GM12878 (cell line): ENCODE data around the gene SNX8. TPM values are rescaled to one million over a fixed set of nuclear protein-coding genes. Genes with fewer than 3 reads are reported as not detected.

Experiments used
- BCL11A ChIP-seq: IDR thresholded peaks from 2 replicates; pipeline ENCODE4 v1.6.1; 2011; ENCODE audit warnings: low read depth, low read length
- CHD4 ChIP-seq: fragments of 200-600 bp; sonication (generic); IDR thresholded peaks from 2 replicates; pipeline ENCODE4 v1.6.1; 2016; ENCODE audit warnings: mild to moderate bottlenecking
- E2F4 ChIP-seq: IDR thresholded peaks from 2 replicates; pipeline ENCODE4 v1.6.1; 2012; ENCODE audit warnings: low read depth, low read length, improper control_type of control experiment
- FOS ChIP-seq: IDR thresholded peaks from 3 replicates; pipeline ENCODE4 v1.6.1; 2011; ENCODE audit warnings: borderline replicate concordance; ENCODE audit not compliant: insufficient read length; ENCODE audit errors: extremely low read depth
- HCFC1 ChIP-seq: fragments of 150-350 bp; IDR thresholded peaks from 2 replicates; pipeline ENCODE4 v1.6.1; 2014; ENCODE audit warnings: low read length
- KAT2A ChIP-seq: conservative IDR thresholded peaks from 2 replicates; pipeline ENCODE4 v1.6.1; 2011; ENCODE audit warnings: low read depth, low read length; ENCODE audit not compliant: control insufficient read depth
- LARP7 ChIP-seq: fragments of 450-650 bp; IDR thresholded peaks from 2 replicates; pipeline ENCODE4 v1.6.1; 2017; ENCODE audit warnings: mild to moderate bottlenecking
- MTA2 ChIP-seq: fragments of 450-650 bp; IDR thresholded peaks from 2 replicates; pipeline ENCODE4 v1.6.1; 2016; ENCODE audit warnings: low read depth, mild to moderate bottlenecking, moderate library complexity
- NFYB ChIP-seq: IDR thresholded peaks from 2 replicates; pipeline ENCODE4 v1.6.1; 2011; ENCODE audit warnings: low read depth, mild to moderate bottlenecking, low read length, improper control_type of control experiment, moderate library complexity; ENCODE audit not compliant: insufficient read depth
- PAX5 ChIP-seq: IDR thresholded peaks from 2 replicates; pipeline ENCODE4 v1.6.1; 2011; ENCODE audit warnings: low read depth, low read length, borderline replicate concordance
- PML ChIP-seq: IDR thresholded peaks from 2 replicates; pipeline ENCODE4 v1.6.1; 2012; ENCODE audit warnings: low read length, inconsistent platforms
- POLR2AphosphoS5 ChIP-seq: IDR thresholded peaks from 2 replicates; pipeline ENCODE4 v1.6.1; 2011; ENCODE audit warnings: mild to moderate bottlenecking, low read length, inconsistent platforms
- PRDM15 ChIP-seq: fragments of 450-650 bp; formaldehyde crosslinking; IDR thresholded peaks from 2 replicates; pipeline ENCODE4 v1.4.0; 2020; ENCODE audit warnings: mild to moderate bottlenecking, moderate library complexity
- RAD21 ChIP-seq: IDR thresholded peaks from 2 replicates; pipeline ENCODE4 v1.6.1; 2011; ENCODE audit warnings: mild to moderate bottlenecking, low read depth, low read length, moderate library complexity; ENCODE audit not compliant: insufficient read depth
- RAD51 ChIP-seq: fragments of 450-650 bp; IDR thresholded peaks from 2 replicates; pipeline ENCODE4 v1.6.1; 2016; ENCODE audit warnings: moderate library complexity, mild to moderate bottlenecking, inconsistent platforms
- RUNX3 ChIP-seq: IDR thresholded peaks from 2 replicates; pipeline ENCODE4 v1.6.1; 2012; ENCODE audit warnings: low read length, inconsistent platforms
- TAF1 ChIP-seq: IDR thresholded peaks from 2 replicates; pipeline ENCODE4 v1.6.1; 2011; ENCODE audit warnings: mild to moderate bottlenecking, low read depth, low read length, borderline replicate concordance
- TCF3 ChIP-seq: IDR thresholded peaks from 2 replicates; pipeline ENCODE4 v1.6.1; 2012; ENCODE audit warnings: low read depth, mild to moderate bottlenecking, low read length, borderline replicate concordance; ENCODE audit not compliant: insufficient read depth
- YY1 ChIP-seq: IDR thresholded peaks from 2 replicates; pipeline ENCODE4 v1.6.1; 2011; ENCODE audit warnings: low read depth, mild to moderate bottlenecking, low read length
- ZNF274 ChIP-seq: IDR thresholded peaks from one replicate; pipeline ENCODE4 v1.8.0; 2011; ENCODE audit not compliant: insufficient read length, insufficient read depth
- polyA plus RNA-seq, 11 experiments: library from polyadenylated mRNA; depleted of rRNA in 4 of 11; unstranded in 6 of 11; stranded (reverse) in 5 of 11; fragments of >200 nt; fragmentation: Nextera tagmentation in 4 of 11; fragmentation: Illumina TruSeq in 1 of 11; extraction: Ambion mirVana in 4 of 11; extraction: Trizol in 1 of 11; gene quantifications; 1 replicate in 1 of 11; 2 replicates in 10 of 11; pipeline versions ENCODE4 v1.2.1 to v1.2.3, GENCODE V29; 2011 to 2016; ENCODE audit warnings: inconsistent platforms in 2 of 11, missing spikeins in 2 of 11, low read depth in 1 of 11
- total RNA-seq, 4 experiments: library from RNA; depleted of rRNA in 3 of 4; stranded (reverse); fragments of >200 nt in 3 of 4; fragmentation: Illumina TruSeq in 1 of 4; extraction: Trizol in 1 of 4; gene quantifications; 2 replicates each; pipeline versions ENCODE4 v1.2.1 to v1.2.3, GENCODE V29; 2013 to 2021
- TF ChIP-seq, protein P1 (sequence below): fragments of 450-650 bp; IDR thresholded peaks from 2 replicates; pipeline ENCODE4 v1.6.1; 2017; ENCODE audit warnings: low read depth, mild to moderate bottlenecking, moderate library complexity
- TF ChIP-seq, protein P2 (sequence below): fragments of 450-650 bp; formaldehyde crosslinking; IDR thresholded peaks from 2 replicates; pipeline ENCODE4 v1.5.0; 2022; ENCODE audit warnings: mild to moderate bottlenecking, missing genetic modification characterization

SNX8 gene
- total and polyA plus RNA-seq, 10 of the 15 experiments (the other 5 are each of a cell fraction or from before 2014, with no cell fraction given): 6.4 to 210 (median 97.6) TPM

GRCh38 chr7:2354186-2354938, 40.1 kb upstream of the SNX8 start, which contains the start of gene EIF3B (continued):
- TF ChIP-seq TAF1 (peak; percentile 93), RUNX3 (peak; percentile 54), E2F4 (peak; percentile 67; the same call in 1 of the 2 replicates), YY1 (peak; percentile 96), CHD4 (no peak), ZNF274 (no peak), KAT2A (no peak), POLR2AphosphoS5 (peak; percentile 93), PAX5 (no peak; the same call in 1 of the 2 replicates), RAD51 (no peak; the same call in 1 of the 2 replicates), TCF3 (peak; percentile 78), PRDM15 (CRISPR knock-in tag) (no peak), RAD21 (no peak), PML (peak; percentile 59; the same call in 1 of the 2 replicates), FOS (no peak), LARP7 (no peak; the same call in 1 of the 2 replicates), MTA2 (no peak), NFYB (no peak), HCFC1 (peak; percentile 65), BCL11A (no peak)
- TF ChIP-seq, protein P1, sequence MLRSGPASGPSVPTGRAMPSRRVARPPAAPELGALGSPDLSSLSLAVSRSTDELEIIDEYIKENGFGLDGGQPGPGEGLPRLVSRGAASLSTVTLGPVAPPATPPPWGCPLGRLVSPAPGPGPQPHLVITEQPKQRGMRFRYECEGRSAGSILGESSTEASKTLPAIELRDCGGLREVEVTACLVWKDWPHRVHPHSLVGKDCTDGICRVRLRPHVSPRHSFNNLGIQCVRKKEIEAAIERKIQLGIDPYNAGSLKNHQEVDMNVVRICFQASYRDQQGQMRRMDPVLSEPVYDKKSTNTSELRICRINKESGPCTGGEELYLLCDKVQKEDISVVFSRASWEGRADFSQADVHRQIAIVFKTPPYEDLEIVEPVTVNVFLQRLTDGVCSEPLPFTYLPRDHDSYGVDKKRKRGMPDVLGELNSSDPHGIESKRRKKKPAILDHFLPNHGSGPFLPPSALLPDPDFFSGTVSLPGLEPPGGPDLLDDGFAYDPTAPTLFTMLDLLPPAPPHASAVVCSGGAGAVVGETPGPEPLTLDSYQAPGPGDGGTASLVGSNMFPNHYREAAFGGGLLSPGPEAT: peak; percentile 100
- TF ChIP-seq, protein P2, sequence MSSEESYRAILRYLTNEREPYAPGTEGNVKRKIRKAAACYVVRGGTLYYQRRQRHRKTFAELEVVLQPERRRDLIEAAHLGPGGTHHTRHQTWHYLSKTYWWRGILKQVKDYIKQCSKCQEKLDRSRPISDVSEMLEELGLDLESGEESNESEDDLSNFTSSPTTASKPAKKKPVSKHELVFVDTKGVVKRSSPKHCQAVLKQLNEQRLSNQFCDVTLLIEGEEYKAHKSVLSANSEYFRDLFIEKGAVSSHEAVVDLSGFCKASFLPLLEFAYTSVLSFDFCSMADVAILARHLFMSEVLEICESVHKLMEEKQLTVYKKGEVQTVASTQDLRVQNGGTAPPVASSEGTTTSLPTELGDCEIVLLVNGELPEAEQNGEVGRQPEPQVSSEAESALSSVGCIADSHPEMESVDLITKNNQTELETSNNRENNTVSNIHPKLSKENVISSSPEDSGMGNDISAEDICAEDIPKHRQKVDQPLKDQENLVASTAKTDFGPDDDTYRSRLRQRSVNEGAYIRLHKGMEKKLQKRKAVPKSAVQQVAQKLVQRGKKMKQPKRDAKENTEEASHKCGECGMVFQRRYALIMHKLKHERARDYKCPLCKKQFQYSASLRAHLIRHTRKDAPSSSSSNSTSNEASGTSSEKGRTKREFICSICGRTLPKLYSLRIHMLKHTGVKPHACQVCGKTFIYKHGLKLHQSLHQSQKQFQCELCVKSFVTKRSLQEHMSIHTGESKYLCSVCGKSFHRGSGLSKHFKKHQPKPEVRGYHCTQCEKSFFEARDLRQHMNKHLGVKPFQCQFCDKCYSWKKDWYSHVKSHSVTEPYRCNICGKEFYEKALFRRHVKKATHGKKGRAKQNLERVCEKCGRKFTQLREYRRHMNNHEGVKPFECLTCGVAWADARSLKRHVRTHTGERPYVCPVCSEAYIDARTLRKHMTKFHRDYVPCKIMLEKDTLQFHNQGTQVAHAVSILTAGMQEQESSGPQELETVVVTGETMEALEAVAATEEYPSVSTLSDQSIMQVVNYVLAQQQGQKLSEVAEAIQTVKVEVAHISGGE (CRISPR knock-in tag): no peak
